ENCODE data around the gene SYNE1. TPM values are rescaled to one million over a fixed set of nuclear protein-coding genes. Genes with fewer than 3 reads are reported as not detected.

SYNE1 gene
- polyA plus RNA-seq, 1 donor from 2014 or later = 38.5 TPM

- Histone ChIP-seq H3K27me3 (ENCODE audit: insufficient read depth, low read depth, low read length) (no peaks in the 10 kb centered on the region), H3K79me2 (replicated peaks; ENCODE audit: insufficient read depth, low read length) (no peaks in the 10 kb centered on the region), H2AFZ (ENCODE audit: low read depth, low read length) (no peak overlapping the region), H3K4me3 (ENCODE audit: low read length) (no peak overlapping the region), H3K4me2 (ENCODE audit: low read length) (no peak overlapping the region), H3K27ac (ENCODE audit: low read length) (no peak overlapping the region), H3F3A (ENCODE audit: insufficient read depth, low read length, poor library complexity, severe bottlenecking) (no peaks in the 10 kb centered on the region), H3K9me2 (ENCODE audit: insufficient read depth, low read length) (no peaks in the 10 kb centered on the region), H3K9me3 (ENCODE audit: low read length) (no peaks in the 10 kb centered on the region), H3K9ac (ENCODE audit: low read length) (no peak overlapping the region), H4K20me1 (ENCODE audit: insufficient read depth) (no peaks in the 10 kb centered on the region), H3K36me3 (ENCODE audit: insufficient read depth, low read length) (peaks cover 8% of the 10 kb centered on the region)
- no peak for TF ChIP-seq REST (IDR thresholded peaks at IDR 0.05; ENCODE audit: borderline replicate concordance)
- no peak for TF ChIP-seq SMC3 (conservative IDR thresholded peaks at IDR 0.05; ENCODE audit: poor library complexity)
- TF ChIP-seq CTCF (IDR thresholded peaks at IDR 0.05; ENCODE audit: poor library complexity, severe bottlenecking) = no peak
- no peak for TF ChIP-seq MXI1 (conservative IDR thresholded peaks at IDR 0.05; ENCODE audit: poor library complexity, severe bottlenecking)
- TF ChIP-seq EZH2 (IDR thresholded peaks at IDR 0.05; ENCODE audit: borderline replicate concordance, insufficient read depth, low read length, poor library complexity, severe bottlenecking) = no peak
- no peak for TF ChIP-seq RAD21 (conservative IDR thresholded peaks at IDR 0.05)
- no peak for TF ChIP-seq POLR2AphosphoS5 (IDR thresholded peaks at IDR 0.05)
- no peak for TF ChIP-seq TAF1 (IDR thresholded peaks at IDR 0.05; ENCODE audit: low read depth)
- no peak for TF ChIP-seq EP300 (conservative IDR thresholded peaks at IDR 0.05; ENCODE audit: poor library complexity, severe bottlenecking)
Observed at GRCh38 chr6:152119831-152120230, 517.3 kb downstream of the SYNE1 start.

- peaks cover 8% of the 10 kb centered on the region for H3K36me3 ChIP-seq (ENCODE audit: insufficient read depth, low read length)
- H3K27me3 ChIP-seq (ENCODE audit: insufficient read depth, low read depth, low read length) = no peaks in the 10 kb centered on the region
- H3F3A ChIP-seq (ENCODE audit: insufficient read depth, low read length, poor library complexity, severe bottlenecking) = no peaks in the 10 kb centered on the region
- no peak overlapping the region for H3K4me3 ChIP-seq (ENCODE audit: low read length)
- no peaks in the 10 kb centered on the region for H3K9me2 ChIP-seq (ENCODE audit: insufficient read depth, low read length)
- H3K9me3 ChIP-seq (ENCODE audit: low read length) = no peaks in the 10 kb centered on the region
- H3K4me2 ChIP-seq (ENCODE audit: low read length) = no peak overlapping the region
- no peaks in the 10 kb centered on the region for H3K79me2 ChIP-seq (replicated peaks; ENCODE audit: insufficient read depth, low read length)
- TF ChIP-seq EP300 (conservative IDR thresholded peaks at IDR 0.05; ENCODE audit: poor library complexity, severe bottlenecking) = no peak
- no peak for TF ChIP-seq CTCF (IDR thresholded peaks at IDR 0.05; ENCODE audit: poor library complexity, severe bottlenecking)
- no peak for TF ChIP-seq POLR2AphosphoS5 (IDR thresholded peaks at IDR 0.05)
- no peak overlapping the region for H2AFZ ChIP-seq (ENCODE audit: low read depth, low read length)
- H3K27ac ChIP-seq (ENCODE audit: low read length) = no peak overlapping the region
- no peak overlapping the region for H3K9ac ChIP-seq (ENCODE audit: low read length)
- H4K20me1 ChIP-seq (ENCODE audit: insufficient read depth) = no peaks in the 10 kb centered on the region
Observed at GRCh38 chr6:152118678-152119077, 518.5 kb downstream of the SYNE1 start.
